HG02840 (cell line): ENCODE data around the gene RARB.

Source experiments
- ATAC-seq: cut with Tn5 transposase; IDR thresholded peaks from one replicate; pipeline ENCODE4 v1.9.1; 2021; ENCODE audit warnings: mild to moderate bottlenecking, moderate library complexity, moderate number of reproducible peaks; ENCODE audit not compliant: unreplicated experiment, low FRiP score

The RARB gene

DNA sequence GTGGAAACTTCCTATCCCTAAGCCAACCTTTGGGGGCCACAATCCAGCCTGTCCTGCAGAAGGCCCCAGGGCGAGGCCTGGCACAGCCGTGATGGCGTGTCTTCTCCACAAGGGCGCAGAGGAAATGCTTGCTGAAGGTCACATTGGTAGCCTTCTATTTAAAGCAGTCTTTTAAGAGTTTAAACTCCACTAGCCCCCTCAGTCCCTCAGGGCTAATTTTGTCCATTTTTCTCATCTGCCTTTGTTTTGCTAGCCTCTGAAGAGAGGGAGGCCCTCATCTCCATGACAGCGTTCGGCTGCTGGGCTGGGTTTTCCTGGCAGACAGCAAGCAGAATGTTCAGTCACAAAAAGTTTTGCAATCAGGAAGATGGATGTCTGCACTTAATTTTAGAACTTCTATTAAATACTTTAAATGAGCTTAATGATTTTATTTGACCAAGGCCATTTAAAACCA lies 40.8 kb downstream of the RARB start:
- no peak for ATAC-seq

DNA sequence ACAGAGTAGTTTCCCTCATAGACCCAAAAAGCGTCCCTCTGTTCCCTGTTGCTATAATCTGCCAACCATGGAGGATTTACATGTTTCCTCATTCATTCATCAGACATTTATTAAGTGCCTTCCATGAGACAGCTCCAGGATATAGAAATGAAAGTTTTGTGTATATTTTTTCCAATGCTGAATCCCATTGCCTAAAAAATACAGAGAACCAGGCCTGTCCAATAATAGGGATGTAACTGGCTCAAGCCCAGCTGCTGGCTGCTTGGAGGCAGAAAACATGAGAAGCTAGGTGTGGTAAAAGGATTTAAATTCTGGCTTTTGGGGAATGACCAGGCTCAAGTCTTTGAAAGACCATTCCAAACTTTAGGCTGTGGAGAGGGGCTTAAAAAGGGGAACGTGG lies 41.5 kb downstream of the RARB start:
- no peak for ATAC-seq

DNA sequence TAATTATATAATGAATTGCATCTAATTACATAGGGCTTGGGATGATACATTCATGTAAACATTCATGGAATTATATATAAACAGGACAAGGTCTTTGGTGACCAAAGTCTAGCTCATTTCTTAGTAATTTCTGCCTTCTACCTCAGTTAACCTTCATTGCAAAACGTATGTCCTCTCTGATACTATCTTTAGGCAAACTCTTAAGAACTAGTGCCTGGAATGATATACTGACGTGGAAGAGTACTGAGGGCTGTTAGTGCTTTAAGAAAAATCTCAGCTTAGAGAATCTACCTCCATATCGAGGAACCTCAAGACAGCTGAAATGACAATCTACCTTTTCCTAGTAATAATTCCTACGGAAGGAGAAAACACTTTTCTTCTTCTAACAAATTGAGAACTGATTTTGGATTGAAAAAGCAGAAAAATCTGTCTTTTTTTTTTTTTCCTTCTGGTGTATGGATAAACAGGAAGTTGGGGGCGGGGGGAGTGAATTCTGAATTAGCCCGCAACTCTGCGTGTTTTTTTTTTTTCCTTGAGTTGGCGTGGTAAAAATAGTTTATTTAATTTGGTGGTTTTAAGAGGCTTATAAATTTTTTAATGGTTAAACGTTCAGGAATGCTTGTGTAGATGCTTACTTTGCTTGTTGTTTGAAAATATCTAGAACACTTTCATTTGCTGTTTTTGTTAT lies 43.2 kb downstream of the RARB start:
- ATAC-seq = no peak

- ATAC-seq = no peak
Observed at GRCh38 chr3:25472153-25472552, 44.1 kb downstream of the RARB start.

GRCh38 chr3:25472731-25473130 lies 44.7 kb downstream of the RARB start:
- ATAC-seq = no peak

DNA sequence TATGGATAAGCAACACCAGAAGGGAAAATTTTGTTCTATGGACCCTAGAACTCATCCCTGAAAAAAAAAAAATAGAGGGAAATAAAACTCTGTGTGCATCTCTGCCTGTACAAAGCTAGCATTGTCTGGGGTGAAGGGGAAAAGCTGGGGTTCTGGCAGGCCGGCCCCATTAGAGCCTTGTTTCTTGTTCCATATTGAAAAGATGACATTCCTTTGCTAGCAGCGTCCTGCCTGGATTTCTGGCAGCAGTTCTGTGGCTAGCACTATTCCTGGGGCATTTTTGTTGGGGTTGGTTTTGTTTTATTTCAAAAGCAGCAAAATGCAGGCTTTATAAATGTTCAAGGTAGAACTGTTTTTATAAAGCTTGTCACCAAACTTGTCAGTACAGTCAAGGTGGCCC lies 45.2 kb downstream of the RARB start:
- ATAC-seq = no peak

DNA sequence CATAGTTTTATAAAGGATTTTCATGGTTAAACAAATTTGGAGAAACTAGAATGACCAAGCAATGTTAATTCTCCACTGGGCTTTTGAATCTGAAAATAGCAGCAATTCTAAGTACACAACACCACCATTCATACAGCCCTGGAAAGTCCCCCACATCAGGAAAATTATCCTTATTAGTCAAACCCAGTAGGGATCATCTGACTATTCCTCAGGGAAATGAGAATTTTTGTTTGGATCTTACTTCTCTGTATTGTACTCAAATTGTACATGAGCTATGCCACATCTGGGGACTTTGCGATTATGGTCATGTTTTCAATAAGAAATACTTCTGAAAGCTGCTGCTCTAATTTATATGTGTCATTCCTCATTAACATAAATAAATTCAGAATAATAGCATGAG lies 46.0 kb downstream of the RARB start:
- ATAC-seq = no peak

GRCh38 chr3:25476639-25477038 lies 48.6 kb downstream of the RARB start:
- ATAC-seq = no peak

DNA sequence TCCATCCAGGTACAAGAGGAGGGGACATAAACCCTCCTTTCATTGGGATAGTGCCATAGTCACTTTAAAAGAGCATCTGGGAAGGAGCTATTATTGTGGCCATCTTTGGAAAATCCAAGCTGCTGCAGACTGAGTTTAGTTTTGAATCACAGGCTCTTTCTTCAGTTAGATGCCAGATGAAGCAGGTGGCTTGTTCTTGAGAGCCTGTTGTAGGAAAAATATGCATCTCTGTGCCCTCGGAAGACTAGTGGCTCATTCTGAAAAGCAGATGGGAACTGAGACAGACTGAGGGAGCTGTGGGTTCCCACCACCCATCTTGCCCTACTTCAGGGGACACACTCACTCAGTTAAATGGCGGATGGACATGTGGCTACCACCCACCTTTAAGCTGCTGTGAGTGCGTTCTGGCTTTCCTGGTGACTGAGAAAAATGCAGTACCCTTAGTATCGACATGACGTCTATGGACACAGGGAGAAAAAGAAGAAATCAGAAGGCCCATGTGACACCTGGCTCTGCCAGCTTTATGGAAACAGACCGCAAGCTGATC lies 50.2 kb downstream of the RARB start:
- ATAC-seq = no peak

GRCh38 chr3:25478964-25479726 lies 51.1 kb downstream of the RARB start:
- ATAC-seq = no peak

- no peak for ATAC-seq
Observed at GRCh38 chr3:25479727-25480010, 51.6 kb downstream of the RARB start.

DNA sequence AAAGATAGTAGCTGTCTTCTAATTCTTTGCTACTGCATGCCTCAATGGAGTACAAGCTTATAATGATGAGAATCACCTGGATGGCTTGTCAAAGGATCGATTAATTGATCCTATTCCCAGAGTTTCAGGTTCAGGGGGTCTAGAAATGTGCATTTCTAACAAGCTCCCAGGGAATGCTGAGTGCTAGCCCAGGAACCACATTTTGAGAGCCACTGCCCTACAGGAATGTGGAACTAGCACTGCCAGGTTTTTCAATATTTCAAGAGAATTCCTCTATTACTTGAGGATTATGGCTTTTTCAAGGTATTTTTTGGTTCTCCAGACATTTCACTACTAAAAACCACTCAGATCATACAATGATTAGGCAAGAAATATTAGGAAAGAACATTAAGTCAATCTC lies 52.7 kb downstream of the RARB start:
- ATAC-seq = no peak

DNA sequence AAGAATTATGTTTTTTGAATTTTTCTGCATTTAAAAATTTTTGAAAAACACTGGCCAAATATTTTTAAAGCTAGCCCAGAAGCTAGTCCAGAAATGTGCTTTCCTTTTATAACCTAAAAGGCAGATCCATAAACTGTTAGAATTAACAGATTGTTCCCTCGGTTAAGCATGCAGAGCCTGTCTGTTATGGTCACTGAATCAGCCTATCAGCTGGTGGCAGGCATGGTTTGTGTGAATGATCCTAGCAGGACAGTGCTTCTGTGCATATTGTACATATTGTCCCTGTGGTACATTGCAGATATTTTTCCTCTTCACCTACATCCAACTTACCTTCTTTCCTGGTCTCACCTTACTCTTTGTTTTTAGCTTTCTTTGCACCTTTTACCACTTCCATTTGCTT lies 53.3 kb downstream of the RARB start:
- ATAC-seq = no peak

GRCh38 chr3:25483456-25483855 lies 55.4 kb downstream of the RARB start:
- no peak for ATAC-seq

- ATAC-seq = no peak
Observed at GRCh38 chr3:25485673-25486072, 57.6 kb downstream of the RARB start.

DNA sequence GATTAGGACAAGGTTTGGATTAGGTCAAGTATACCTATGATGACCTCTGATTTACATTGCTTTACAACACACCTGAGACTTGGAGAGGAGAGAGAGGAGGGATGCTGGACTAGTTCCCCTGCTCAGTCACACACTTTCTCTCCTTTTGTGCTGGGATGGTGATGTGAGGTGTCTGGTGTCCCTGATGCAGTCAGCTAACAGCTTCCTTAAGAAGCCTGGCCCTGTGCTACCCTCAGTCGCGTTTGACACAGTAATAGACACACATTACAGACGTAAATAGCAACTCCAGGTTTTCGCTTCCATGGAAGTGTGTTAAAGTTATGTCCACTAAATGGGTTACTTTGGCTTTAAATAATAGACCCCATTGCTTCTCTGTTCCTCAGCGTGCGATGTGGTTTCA lies 58.9 kb downstream of the RARB start:
- ATAC-seq = no peak

DNA sequence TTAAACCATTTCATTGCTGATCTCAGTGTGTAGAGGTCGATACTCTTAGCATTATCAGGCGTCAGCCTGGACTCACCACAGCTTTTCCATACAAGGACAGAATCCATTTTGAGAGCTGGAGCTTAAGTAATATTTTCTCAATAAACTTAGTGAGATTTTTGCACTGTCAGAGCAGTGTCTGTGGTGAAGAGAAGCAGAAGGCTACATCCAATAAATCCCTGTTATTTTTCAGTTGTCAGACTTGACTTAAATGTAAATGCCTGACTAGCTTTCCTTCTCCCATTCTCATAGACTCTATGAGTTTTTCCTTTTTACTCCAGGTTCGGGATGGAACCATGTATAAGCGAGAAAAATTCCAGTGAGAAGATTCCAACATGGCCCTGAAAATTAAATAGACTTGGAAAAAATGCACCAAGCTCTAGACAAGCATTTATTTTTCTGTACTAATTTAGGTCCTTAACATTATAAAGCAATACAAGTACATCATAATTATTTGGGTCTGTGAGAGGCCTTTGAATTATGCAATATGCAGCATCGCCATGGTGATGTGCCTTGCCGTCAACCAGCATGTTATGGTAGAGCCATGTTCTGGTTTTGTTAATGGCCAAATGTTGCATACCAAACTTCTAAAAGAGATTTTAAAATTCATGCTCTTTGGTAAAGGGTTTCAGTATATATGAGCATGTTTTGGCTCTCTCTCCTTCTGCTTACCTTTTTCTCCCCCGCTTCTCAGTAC lies 62.0 kb downstream of the RARB start:
- no peak for ATAC-seq

- ATAC-seq = no peak
Observed at GRCh38 chr3:25493246-25493645, 65.2 kb downstream of the RARB start.

DNA sequence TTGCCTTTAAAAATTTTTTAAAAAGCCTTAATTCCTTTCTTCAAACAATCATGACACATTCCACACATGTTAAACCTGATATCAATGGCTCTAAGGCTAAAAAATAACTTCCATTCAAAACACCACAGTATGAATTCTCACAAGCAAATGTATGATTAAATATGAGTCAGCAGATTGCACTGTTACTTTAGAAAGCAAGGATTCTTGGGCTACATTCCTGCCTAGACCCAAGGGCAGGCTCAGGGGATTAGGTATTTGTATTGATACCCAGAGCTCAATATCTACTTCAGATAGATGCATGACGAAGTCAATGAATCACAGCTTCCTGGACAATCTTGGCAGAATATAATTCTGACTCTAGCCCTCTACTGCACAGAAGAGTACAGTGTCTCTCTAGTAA lies 65.7 kb downstream of the RARB start:
- no peak for ATAC-seq

DNA sequence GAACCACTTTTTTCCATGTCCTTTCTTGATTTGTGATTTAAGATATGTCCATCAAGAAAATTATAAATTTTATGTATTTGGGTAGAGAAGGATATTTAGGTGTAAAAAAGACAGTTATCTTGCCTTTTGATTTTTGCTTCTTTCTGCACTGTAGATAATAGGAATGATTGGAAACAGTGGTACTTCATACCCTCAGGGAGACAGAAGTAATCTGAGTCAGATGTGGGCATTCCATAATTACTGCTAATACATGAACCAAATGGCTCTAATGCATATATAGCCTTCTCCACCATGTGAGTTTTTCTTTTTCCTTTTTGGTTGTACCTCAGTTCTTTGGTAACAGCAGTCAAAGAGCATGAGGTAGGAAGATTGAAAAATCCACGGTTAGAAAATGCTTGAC lies 67.2 kb downstream of the RARB start:
- no peak for ATAC-seq

- no peak for ATAC-seq
Observed at GRCh38 chr3:25495726-25496253, 67.7 kb downstream of the RARB start.
